SU-DHL-6 (cell line): ENCODE data around the gene ZSWIM7.

Experiments
- EZH2phosphoT487 ChIP-seq: fragments of 200-600 bp; sonication (generic), shearing (Covaris generic); conservative IDR thresholded peaks from 2 replicates; pipeline ENCODE4 v1.6.1; 2018; ENCODE audit warnings: mild to moderate bottlenecking, antibody characterized with exemption, low read length, moderate library complexity, mixed read lengths
- TF ChIP-seq, protein P1 (sequence below): fragments of 200-600 bp; sonication (generic); IDR thresholded peaks from one replicate; pipeline ENCODE4 v1.5.1; 2017; ENCODE audit warnings: antibody characterized with exemption, mild to moderate bottlenecking, low read length, moderate library complexity; ENCODE audit not compliant: insufficient read depth, poor library complexity, severe bottlenecking

- TF ChIP-seq, protein P1, sequence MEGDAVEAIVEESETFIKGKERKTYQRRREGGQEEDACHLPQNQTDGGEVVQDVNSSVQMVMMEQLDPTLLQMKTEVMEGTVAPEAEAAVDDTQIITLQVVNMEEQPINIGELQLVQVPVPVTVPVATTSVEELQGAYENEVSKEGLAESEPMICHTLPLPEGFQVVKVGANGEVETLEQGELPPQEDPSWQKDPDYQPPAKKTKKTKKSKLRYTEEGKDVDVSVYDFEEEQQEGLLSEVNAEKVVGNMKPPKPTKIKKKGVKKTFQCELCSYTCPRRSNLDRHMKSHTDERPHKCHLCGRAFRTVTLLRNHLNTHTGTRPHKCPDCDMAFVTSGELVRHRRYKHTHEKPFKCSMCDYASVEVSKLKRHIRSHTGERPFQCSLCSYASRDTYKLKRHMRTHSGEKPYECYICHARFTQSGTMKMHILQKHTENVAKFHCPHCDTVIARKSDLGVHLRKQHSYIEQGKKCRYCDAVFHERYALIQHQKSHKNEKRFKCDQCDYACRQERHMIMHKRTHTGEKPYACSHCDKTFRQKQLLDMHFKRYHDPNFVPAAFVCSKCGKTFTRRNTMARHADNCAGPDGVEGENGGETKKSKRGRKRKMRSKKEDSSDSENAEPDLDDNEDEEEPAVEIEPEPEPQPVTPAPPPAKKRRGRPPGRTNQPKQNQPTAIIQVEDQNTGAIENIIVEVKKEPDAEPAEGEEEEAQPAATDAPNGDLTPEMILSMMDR = no peak
- TF ChIP-seq EZH2phosphoT487 = no peak
These were observed 1.9 kb upstream of the ZSWIM7 start for GRCh38 chr17:16001226-16001897.
